ENCODE measurements around the gene RHBDL1.

RHBDL1 gene

GRCh38 chr16:718389-718788, 42.9 kb downstream of the RHBDL1 start:
- H2AFZ ChIP-seq (ENCODE audit: low read depth): no peak overlapping the region
- H3K27me3 ChIP-seq (ENCODE audit: insufficient read depth, low read depth): peaks cover 24% of the 10 kb centered on the region
- H3K4me2 ChIP-seq: no peak overlapping the region
- H3K9ac ChIP-seq: no peak overlapping the region
- no peak overlapping the region for H3K27ac ChIP-seq
- peaks cover 37% of the 10 kb centered on the region for H3K4me1 ChIP-seq (ENCODE audit: low read depth, poor library complexity, severe bottlenecking)
- no peaks in the 10 kb centered on the region for H3K79me2 ChIP-seq (ENCODE audit: insufficient read depth, low read depth)
- H3K4me3 ChIP-seq (IDR thresholded peaks at IDR 0.05; ENCODE audit: insufficient read depth, low read depth, low read length): no peak overlapping the region
- H4K20me1 ChIP-seq (ENCODE audit: insufficient read depth): no peaks in the 10 kb centered on the region
- H3K36me3 ChIP-seq (ENCODE audit: insufficient read depth): no peaks in the 10 kb centered on the region
- no peak for TF ChIP-seq CTCF (conservative IDR thresholded peaks at IDR 0.05; ENCODE audit: low read depth, low read length)

GRCh38 chr16:718922-719321, 43.5 kb downstream of the RHBDL1 start:
- no peak for TF ChIP-seq CTCF (conservative IDR thresholded peaks at IDR 0.05; ENCODE audit: low read depth, low read length)
- H3K27ac ChIP-seq: no peak overlapping the region
- H3K4me3 ChIP-seq (IDR thresholded peaks at IDR 0.05; ENCODE audit: insufficient read depth, low read depth, low read length): no peak overlapping the region
- no peaks in the 10 kb centered on the region for H3K36me3 ChIP-seq (ENCODE audit: insufficient read depth)
- H3K4me2 ChIP-seq: peak overlapping the region; percentile 81; the same call in 1 of the 2 replicates
- no peak overlapping the region for H3K9ac ChIP-seq
- H4K20me1 ChIP-seq (ENCODE audit: insufficient read depth): no peaks in the 10 kb centered on the region
- H2AFZ ChIP-seq (ENCODE audit: low read depth): no peak overlapping the region
- H3K4me1 ChIP-seq (ENCODE audit: low read depth, poor library complexity, severe bottlenecking): peaks cover 42% of the 10 kb centered on the region
- H3K79me2 ChIP-seq (ENCODE audit: insufficient read depth, low read depth): no peaks in the 10 kb centered on the region
- H3K27me3 ChIP-seq (ENCODE audit: insufficient read depth, low read depth): peaks cover 19% of the 10 kb centered on the region

GRCh38 chr16:719815-720446, 44.5 kb downstream of the RHBDL1 start:
- no peak for TF ChIP-seq CTCF (conservative IDR thresholded peaks at IDR 0.05; ENCODE audit: low read depth, low read length)
- Histone ChIP-seq H3K4me2 (peak overlapping the region; percentile 81), H3K79me2 (ENCODE audit: insufficient read depth, low read depth) (no peaks in the 10 kb centered on the region), H3K27me3 (ENCODE audit: insufficient read depth, low read depth) (peaks cover 11% of the 10 kb centered on the region), H3K9ac (peak overlapping the region; percentile 81; the same call in 1 of the 2 replicates), H3K27ac (peak overlapping the region; percentile 82), H3K36me3 (ENCODE audit: insufficient read depth) (no peaks in the 10 kb centered on the region), H3K4me3 (IDR thresholded peaks at IDR 0.05; ENCODE audit: insufficient read depth, low read depth, low read length) (no peak overlapping the region), H2AFZ (ENCODE audit: low read depth) (peak overlapping the region; percentile 58; the same call in 1 of the 2 replicates), H3K4me1 (ENCODE audit: low read depth, poor library complexity, severe bottlenecking) (peaks cover 46% of the 10 kb centered on the region), H4K20me1 (ENCODE audit: insufficient read depth) (no peaks in the 10 kb centered on the region)

GRCh38 chr16:720447-720989, 45.0 kb downstream of the RHBDL1 start:
- peaks cover 11% of the 10 kb centered on the region for H3K27me3 ChIP-seq (ENCODE audit: insufficient read depth, low read depth)
- peak overlapping the region; percentile 82 for H3K27ac ChIP-seq
- H4K20me1 ChIP-seq (ENCODE audit: insufficient read depth): no peaks in the 10 kb centered on the region
- peak overlapping the region; percentile 58 for H2AFZ ChIP-seq (ENCODE audit: low read depth)
- H3K4me1 ChIP-seq (ENCODE audit: low read depth, poor library complexity, severe bottlenecking): peaks cover 48% of the 10 kb centered on the region
- no peaks in the 10 kb centered on the region for H3K79me2 ChIP-seq (ENCODE audit: insufficient read depth, low read depth)
- peak overlapping the region; percentile 81 for H3K9ac ChIP-seq
- H3K36me3 ChIP-seq (ENCODE audit: insufficient read depth): no peaks in the 10 kb centered on the region
- no peak for TF ChIP-seq CTCF (conservative IDR thresholded peaks at IDR 0.05; ENCODE audit: low read depth, low read length)
- no peak overlapping the region for H3K4me3 ChIP-seq (IDR thresholded peaks at IDR 0.05; ENCODE audit: insufficient read depth, low read depth, low read length)
- peak overlapping the region; percentile 81 for H3K4me2 ChIP-seq

All from KMS-11 (cell line).